DND-41 (cell line): ENCODE data around the gene ARHGAP21.

Experiments
- ATAC-seq: fragments of 200-7000 bp; cut with Tn5 transposase; 3 replicates; pipeline ENCODE4 v1.9.1; 2021; ENCODE audit warnings: low read depth; ENCODE audit not compliant: insufficient read depth
- DNase-seq: peaks from one replicate; pipeline ENCODE4 v3.0.0-alpha.2; 2020
- H2AFZ ChIP-seq: 2 replicates; pipeline ENCODE4 v1.6.0; 2012; ENCODE audit warnings: low read depth, low read length
- H3K27ac ChIP-seq: 2 replicates; pipeline ENCODE4 v1.5.1; 2012; ENCODE audit warnings: low read length, inconsistent platforms
- H3K27me3 ChIP-seq: fragments of 200-600 bp; sonication (generic); 2 replicates; pipeline ENCODE4 v1.6.0; 2012; ENCODE audit warnings: low read length, mild to moderate bottlenecking, inconsistent platforms; ENCODE audit not compliant: insufficient read depth, poor library complexity
- H3K36me3 ChIP-seq: 2 replicates; pipeline ENCODE4 v1.5.1; 2012; ENCODE audit warnings: low read length, inconsistent platforms; ENCODE audit not compliant: insufficient read depth
- H3K4me1 ChIP-seq: 2 replicates; pipeline ENCODE4 v1.5.1; 2012; ENCODE audit warnings: mild to moderate bottlenecking, low read length; ENCODE audit not compliant: insufficient read depth
- H3K4me2 ChIP-seq: 2 replicates; pipeline ENCODE4 v1.6.0; 2012; ENCODE audit warnings: mild to moderate bottlenecking, moderate library complexity, low read length, inconsistent platforms; ENCODE audit not compliant: insufficient read depth
- H3K4me3 ChIP-seq, 2 experiments: fragments of 200-600 bp in 1 of 2; shearing (Covaris generic) in 1 of 2; 2 replicates each; pipeline ENCODE4 v1.5.1; 2012 to 2016; ENCODE audit warnings: inconsistent platforms in 2 of 2, low read length in 2 of 2, mild to moderate bottlenecking in 2 of 2, low read depth in 1 of 2, moderate library complexity in 1 of 2
- H3K79me2 ChIP-seq: 2 replicates; pipeline ENCODE4 v1.6.0; 2012; ENCODE audit warnings: low read length, inconsistent platforms; ENCODE audit not compliant: insufficient read depth
- H3K9ac ChIP-seq: 2 replicates; pipeline ENCODE4 v1.6.0; 2012; ENCODE audit warnings: low read depth, mild to moderate bottlenecking, inconsistent platforms, low read length, moderate library complexity
- H3K9me3 ChIP-seq: 2 replicates; pipeline ENCODE4 v1.5.1; 2012; ENCODE audit warnings: low read length, moderate library complexity, mild to moderate bottlenecking, inconsistent platforms; ENCODE audit not compliant: insufficient read depth, severe bottlenecking
- H4K20me1 ChIP-seq: 2 replicates; pipeline ENCODE4 v1.6.0; 2012; ENCODE audit warnings: low read length; ENCODE audit not compliant: insufficient read depth
- CTCF ChIP-seq: IDR thresholded peaks from 2 replicates; pipeline ENCODE4 v1.5.1; 2012; ENCODE audit warnings: borderline replicate concordance, low read length, moderate library complexity, mild to moderate bottlenecking; ENCODE audit not compliant: poor library complexity, severe bottlenecking; ENCODE audit errors: extremely low read depth
- EZH2 ChIP-seq: IDR thresholded peaks from 3 replicates; pipeline ENCODE4 v1.6.1; 2012; ENCODE audit warnings: borderline replicate concordance, low read depth, mild to moderate bottlenecking, moderate library complexity, low read length, inconsistent platforms; ENCODE audit not compliant: severe bottlenecking

Gene ARHGAP21

GRCh38 chr10:24579448-24579847 lies 144.2 kb downstream of the ARHGAP21 start:
- no peak for ATAC-seq
- no peaks in the 10 kb centered on the region for H3K79me2 ChIP-seq
- peaks cover 17% of the 10 kb centered on the region for H3K4me1 ChIP-seq
- H3K27me3 ChIP-seq = no peaks in the 10 kb centered on the region
- TF ChIP-seq CTCF (no peak), EZH2 (no peak)
- no peak for DNase-seq
- H3K4me3 ChIP-seq = no peak overlapping the region
- no peaks in the 10 kb centered on the region for H3K9me3 ChIP-seq
- H3K9ac ChIP-seq = no peak overlapping the region
- 0 out of 2 replicates have a peak, but pooled peaks cover 3% of the 10 kb centered on the region for H4K20me1 ChIP-seq
- no peak overlapping the region for H2AFZ ChIP-seq
- H3K27ac ChIP-seq = no peak overlapping the region
- peaks cover 7% of the 10 kb centered on the region; the same call in 1 of the 2 replicates for H3K36me3 ChIP-seq
- no peak overlapping the region for H3K4me2 ChIP-seq

GRCh38 chr10:24575481-24576002 lies 148.1 kb downstream of the ARHGAP21 start:
- no peak overlapping the region for H3K4me3 ChIP-seq
- no peak overlapping the region for H3K27ac ChIP-seq
- no peaks in the 10 kb centered on the region for H3K79me2 ChIP-seq
- H4K20me1 ChIP-seq = 0 out of 2 replicates have a peak, but pooled peaks cover 3% of the 10 kb centered on the region
- no peaks in the 10 kb centered on the region for H3K9me3 ChIP-seq
- DNase-seq (peak; percentile 18), ATAC-seq (peak; percentile 64)
- no peak overlapping the region for H2AFZ ChIP-seq
- TF ChIP-seq EZH2 = no peak
- TF ChIP-seq CTCF = no peak
- H3K4me2 ChIP-seq = 0 out of 2 replicates have a peak overlapping the region, but pooled peaks have one; percentile 33
- H3K9ac ChIP-seq = no peak overlapping the region
- peaks cover 18% of the 10 kb centered on the region for H3K4me1 ChIP-seq
- H3K36me3 ChIP-seq = no peaks in the 10 kb centered on the region
- H3K27me3 ChIP-seq = no peaks in the 10 kb centered on the region

DNA sequence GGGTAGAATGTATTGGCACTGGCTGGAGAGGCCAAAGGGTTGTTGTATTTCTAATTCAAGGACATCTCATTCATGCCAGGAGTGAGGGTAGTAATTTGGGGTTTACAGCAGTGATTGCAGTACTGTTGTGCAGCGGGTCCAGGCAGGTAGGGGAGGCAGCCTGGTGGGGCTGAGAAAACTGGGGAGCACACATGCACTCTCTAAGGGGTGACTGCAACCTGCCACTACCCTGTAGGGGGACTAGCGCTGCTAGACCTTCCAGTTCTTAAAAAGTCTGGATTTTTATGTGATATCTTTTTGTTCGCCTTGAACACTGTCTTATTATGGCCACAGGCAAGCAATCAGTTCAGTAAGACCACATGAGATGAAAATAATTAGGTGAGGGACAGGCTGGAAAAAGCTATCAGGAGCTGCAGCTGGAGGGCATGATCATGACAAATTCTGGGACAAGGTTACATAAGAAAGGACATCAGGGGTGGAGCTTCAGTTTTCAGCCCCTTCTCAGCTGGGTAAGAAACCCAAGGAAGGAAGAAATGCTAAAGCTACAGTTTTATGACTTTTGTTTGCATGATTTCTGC lies 149.0 kb downstream of the ARHGAP21 start:
- Histone ChIP-seq H3K4me3 (no peak overlapping the region), H3K4me1 (peaks cover 18% of the 10 kb centered on the region), H3K9ac (no peak overlapping the region), H2AFZ (no peak overlapping the region), H3K27ac (no peak overlapping the region), H3K4me2 (no peak overlapping the region), H4K20me1 (0 out of 2 replicates have a peak, but pooled peaks cover 3% of the 10 kb centered on the region), H3K36me3 (no peaks in the 10 kb centered on the region), H3K9me3 (no peaks in the 10 kb centered on the region), H3K79me2 (no peaks in the 10 kb centered on the region), H3K27me3 (no peaks in the 10 kb centered on the region)
- ATAC-seq (peak; percentile 17; the same call in 1 of the 3 replicates), DNase-seq (no peak)
- TF ChIP-seq EZH2 (no peak), CTCF (no peak)
